Caco-2 (cell line): ENCODE measurements around the gene CDYL2. TPM values are rescaled to one million over a fixed set of nuclear protein-coding genes. Genes with fewer than 3 reads are reported as not detected.
"Not testable (repeated sequence)": the region's sequence is repeated elsewhere in the genome, so short reads cannot be mapped to it uniquely, and the experiment has no call there.

Source experiments
- BruUV-seq: library from RNA; stranded (reverse); fragments of 400-500 nt; replicated peaks from 2 replicates; lab custom pipeline; 2021; lab: Mats Ljungman, UMichigan
- CTCF ChIA-PET: fragments of 300-600 bp; sonication (Branson Sonifier 250); formaldehyde crosslinking; loops from one replicate; lab custom pipeline; 2022; ENCODE audit warnings: antibody characterized with exemption; lab: Charles Lee
- POLR2A ChIA-PET: fragments of 300-600 bp; sonication (Branson Sonifier 250); formaldehyde crosslinking; loops from one replicate; lab custom pipeline; 2022; ENCODE audit warnings: antibody characterized with exemption; lab: Charles Lee
- DNase-seq, 2 experiments: peaks; one replicate each; pipeline versions ENCODE4 v3.0.0 to v3.0.0-alpha.2; 2020 to 2022
- H3K27me3 ChIP-seq: replicated peaks from 2 replicates; pipeline ENCODE4 v1.6.0; 2011; ENCODE audit warnings: low read length; ENCODE audit not compliant: control insufficient read depth, insufficient read depth
- H3K36me3 ChIP-seq: 2 replicates; pipeline ENCODE4 v1.5.1; 2011; ENCODE audit warnings: low read length; ENCODE audit not compliant: control insufficient read depth, insufficient read depth
- H3K4me1 ChIP-seq: fragments of 250-450 bp; sonication (Bioruptor Pico); 2 replicates; pipeline ENCODE4 v1.5.1; 2020; ENCODE audit warnings: mild to moderate bottlenecking
- H3K4me3 ChIP-seq: 2 replicates; pipeline ENCODE4 v1.5.1; 2011; ENCODE audit warnings: low read depth, mild to moderate bottlenecking, control low read depth, low read length
- H3K9me3 ChIP-seq: fragments of 250-450 bp; sonication (Bioruptor Pico); 2 replicates; pipeline ENCODE4 v1.5.1; 2020; ENCODE audit warnings: mild to moderate bottlenecking, moderate library complexity
- H3K27ac Mint-ChIP-seq: one replicate; pipeline ENCODE4 v1.8.0; 2022; ENCODE audit warnings: mixed read lengths; ENCODE audit not compliant: unreplicated experiment
- H3K27me3 Mint-ChIP-seq: one replicate; pipeline ENCODE4 v1.8.0; 2022; ENCODE audit warnings: mixed read lengths; ENCODE audit not compliant: insufficient read depth, unreplicated experiment
- H3K36me3 Mint-ChIP-seq: one replicate; pipeline ENCODE4 v1.8.0; 2022; ENCODE audit warnings: mild to moderate bottlenecking, mixed read lengths; ENCODE audit not compliant: insufficient read depth, unreplicated experiment
- H3K4me1 Mint-ChIP-seq: one replicate; pipeline ENCODE4 v1.8.0; 2022; ENCODE audit warnings: low read depth, mixed read lengths; ENCODE audit not compliant: unreplicated experiment
- H3K4me3 Mint-ChIP-seq: one replicate; pipeline ENCODE4 v1.8.0; 2022; ENCODE audit warnings: mild to moderate bottlenecking, moderate library complexity, mixed read lengths; ENCODE audit not compliant: unreplicated experiment
- H3K9me3 Mint-ChIP-seq: one replicate; pipeline ENCODE4 v1.8.0; 2022; ENCODE audit warnings: mixed read lengths; ENCODE audit not compliant: unreplicated experiment
- intact Hi-C: fragments of 100-400 bp; cut with micrococcal nuclease; formaldehyde crosslinking; loops from one replicate; pipeline ENCODE4 v1.10.0; 2022; ENCODE audit not compliant: unreplicated experiment
- total RNA-seq: library from RNA; stranded (reverse); gene quantifications from 2 replicates; pipeline ENCODE4 v1.2.3, GENCODE V29; 2022
- TF ChIP-seq, protein P1 (sequence below), 2 experiments: fragments of 200-600 bp in 1 of 2; IDR thresholded peaks; 1 replicate in 1 of 2; 2 replicates in 1 of 2; pipeline versions ENCODE4 v1.5.1 to v1.8.0; 2011 to 2022; ENCODE audit warnings: antibody characterized with exemption in 1 of 2, control low read depth in 1 of 2, inconsistent platforms in 1 of 2, low read depth in 1 of 2, low read length in 1 of 2, mild to moderate bottlenecking in 1 of 2, moderate library complexity in 1 of 2; ENCODE audit not compliant: insufficient read depth in 1 of 2, severe bottlenecking in 1 of 2, unreplicated experiment in 1 of 2

CDYL2 gene
- total RNA-seq, 1 experiment from 2014 or later = 1.8 TPM

DNA sequence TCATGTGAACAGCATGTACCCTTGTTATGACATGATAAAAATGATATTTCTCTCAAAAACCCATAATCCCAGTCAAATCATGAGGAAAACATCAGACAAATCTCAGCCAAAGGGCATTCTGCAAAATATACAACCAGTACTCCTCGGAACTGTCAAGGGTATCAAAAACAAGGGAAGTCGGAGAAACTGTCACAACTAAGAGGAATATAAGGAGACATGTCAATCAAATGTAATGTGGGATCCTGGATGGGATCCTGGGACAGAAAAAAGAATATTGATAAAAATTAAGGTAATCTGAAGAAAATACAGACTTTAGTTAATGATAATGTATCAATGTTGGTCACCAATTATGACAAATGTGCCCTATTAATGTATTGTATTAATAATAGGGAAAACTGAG, 15.6 kb upstream of the CDYL2 start:
- Histone ChIP-seq H3K4me3 (no peak overlapping the region), H3K9me3 (peaks cover 4% of the 10 kb centered on the region; the same call in 1 of the 2 replicates), H3K36me3 (no peaks in the 10 kb centered on the region), H3K27me3 (no peaks in the 10 kb centered on the region), H3K4me1 (no peaks in the 10 kb centered on the region)
- peaks cover 7% of the 10 kb centered on the region for H3K27me3 Mint-ChIP-seq
- H3K27ac Mint-ChIP-seq = no peak overlapping the region
- H3K36me3 Mint-ChIP-seq = no peaks in the 10 kb centered on the region
- intact Hi-C loops = no loop called here
- H3K4me1 Mint-ChIP-seq = no peaks in the 10 kb centered on the region
- H3K4me3 Mint-ChIP-seq = no peak overlapping the region
- no TSS peak for BruUV-seq
- no peaks in the 10 kb centered on the region for H3K9me3 Mint-ChIP-seq
- no peak for DNase-seq
- POLR2A ChIA-PET = no interaction called here
- TF ChIP-seq, protein P1, sequence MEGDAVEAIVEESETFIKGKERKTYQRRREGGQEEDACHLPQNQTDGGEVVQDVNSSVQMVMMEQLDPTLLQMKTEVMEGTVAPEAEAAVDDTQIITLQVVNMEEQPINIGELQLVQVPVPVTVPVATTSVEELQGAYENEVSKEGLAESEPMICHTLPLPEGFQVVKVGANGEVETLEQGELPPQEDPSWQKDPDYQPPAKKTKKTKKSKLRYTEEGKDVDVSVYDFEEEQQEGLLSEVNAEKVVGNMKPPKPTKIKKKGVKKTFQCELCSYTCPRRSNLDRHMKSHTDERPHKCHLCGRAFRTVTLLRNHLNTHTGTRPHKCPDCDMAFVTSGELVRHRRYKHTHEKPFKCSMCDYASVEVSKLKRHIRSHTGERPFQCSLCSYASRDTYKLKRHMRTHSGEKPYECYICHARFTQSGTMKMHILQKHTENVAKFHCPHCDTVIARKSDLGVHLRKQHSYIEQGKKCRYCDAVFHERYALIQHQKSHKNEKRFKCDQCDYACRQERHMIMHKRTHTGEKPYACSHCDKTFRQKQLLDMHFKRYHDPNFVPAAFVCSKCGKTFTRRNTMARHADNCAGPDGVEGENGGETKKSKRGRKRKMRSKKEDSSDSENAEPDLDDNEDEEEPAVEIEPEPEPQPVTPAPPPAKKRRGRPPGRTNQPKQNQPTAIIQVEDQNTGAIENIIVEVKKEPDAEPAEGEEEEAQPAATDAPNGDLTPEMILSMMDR (IDR thresholded peaks at IDR 0.05; ENCODE audit: insufficient read depth in 1 of 2, low read depth in 1 of 2, low read length in 1 of 2, severe bottlenecking in 1 of 2, unreplicated experiment in 1 of 2) = no peak
- CTCF ChIA-PET = no interaction called here

DNA sequence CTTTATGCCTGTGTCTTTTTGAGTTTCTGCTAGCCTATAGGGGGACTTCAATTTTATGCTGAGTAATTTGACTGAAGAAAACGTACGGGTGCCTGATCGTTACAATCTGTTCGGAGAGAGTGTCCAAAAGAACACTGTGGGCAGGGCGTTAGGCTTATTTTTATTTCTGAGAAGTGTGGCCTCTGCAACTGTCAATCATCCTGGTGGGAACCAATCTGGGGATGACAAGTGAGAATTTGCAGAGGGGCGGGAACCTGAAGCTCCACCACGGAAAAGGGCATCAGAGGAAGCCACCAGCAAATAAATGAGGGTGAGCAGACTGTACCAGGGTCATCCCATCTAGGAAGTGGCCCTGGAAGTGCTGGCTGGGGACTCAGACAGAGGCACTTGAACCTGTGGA, 12.0 kb upstream of the CDYL2 start:
- intact Hi-C loops = no loop called here
- Histone ChIP-seq H3K9me3 (peaks cover 4% of the 10 kb centered on the region; the same call in 1 of the 2 replicates), H3K4me1 (no peaks in the 10 kb centered on the region), H3K27me3 (no peaks in the 10 kb centered on the region), H3K4me3 (no peak overlapping the region), H3K36me3 (no peaks in the 10 kb centered on the region)
- Mint-ChIP-seq H3K27ac (no peak overlapping the region), H3K27me3 (peaks cover 9% of the 10 kb centered on the region), H3K4me3 (no peak overlapping the region), H3K4me1 (no peaks in the 10 kb centered on the region), H3K36me3 (no peaks in the 10 kb centered on the region), H3K9me3 (no peaks in the 10 kb centered on the region)
- CTCF ChIA-PET = no interaction called here
- TF ChIP-seq, protein P1 (IDR thresholded peaks at IDR 0.05; ENCODE audit: insufficient read depth in 1 of 2, low read depth in 1 of 2, low read length in 1 of 2, severe bottlenecking in 1 of 2, unreplicated experiment in 1 of 2) = no peak
- POLR2A ChIA-PET = no interaction called here
- no peak for DNase-seq
- no TSS peak for BruUV-seq

DNA sequence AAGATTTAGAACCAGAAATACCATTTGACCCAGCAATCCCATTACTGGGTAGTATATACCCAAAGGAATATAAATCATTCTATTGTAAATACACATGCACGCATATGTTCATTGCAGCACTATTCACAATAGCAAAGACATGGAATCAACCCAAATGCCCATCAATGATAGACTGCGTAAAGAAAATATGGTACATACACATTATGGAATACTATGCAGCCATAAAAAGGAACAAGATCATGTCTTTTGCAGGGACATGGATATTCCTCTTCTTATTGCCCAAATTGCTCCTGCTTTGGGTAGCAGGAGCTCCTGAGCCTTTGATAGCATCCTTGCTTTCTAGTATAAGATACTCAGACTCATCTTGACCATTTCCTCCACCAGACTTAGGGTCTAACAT, 10.9 kb upstream of the CDYL2 start:
- not testable (repeated sequence) for H3K36me3 ChIP-seq, BruUV-seq

DNA sequence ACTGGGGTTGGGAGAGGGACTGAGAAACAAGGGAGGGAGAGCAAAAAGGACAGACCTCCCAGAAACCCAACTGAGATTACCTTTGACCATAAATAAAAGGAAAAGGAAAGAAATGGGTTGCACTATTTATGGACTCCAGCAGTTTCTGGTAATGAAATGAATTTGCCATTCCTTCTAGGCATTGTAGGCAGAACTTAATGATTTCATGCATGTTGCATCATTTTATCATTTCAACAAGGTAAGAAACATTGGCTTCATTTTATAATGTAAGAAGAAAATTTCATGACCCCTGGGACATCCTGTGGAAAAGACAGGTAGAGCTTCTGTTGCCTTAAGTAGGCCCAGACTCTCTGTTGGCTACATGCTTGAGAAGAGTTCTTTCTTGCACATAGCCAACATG, 8.2 kb upstream of the CDYL2 start:
- Mint-ChIP-seq H3K4me1 (no peaks in the 10 kb centered on the region), H3K4me3 (no peak overlapping the region), H3K36me3 (no peaks in the 10 kb centered on the region), H3K9me3 (no peaks in the 10 kb centered on the region), H3K27ac (no peak overlapping the region), H3K27me3 (peaks cover 13% of the 10 kb centered on the region)
- Histone ChIP-seq H3K27me3 (no peaks in the 10 kb centered on the region), H3K4me1 (no peaks in the 10 kb centered on the region), H3K4me3 (no peak overlapping the region), H3K9me3 (no peaks in the 10 kb centered on the region), H3K36me3 (no peaks in the 10 kb centered on the region)
- no TSS peak for BruUV-seq
- no peak for DNase-seq
- TF ChIP-seq, protein P1 (IDR thresholded peaks at IDR 0.05; ENCODE audit: insufficient read depth in 1 of 2, low read depth in 1 of 2, low read length in 1 of 2, severe bottlenecking in 1 of 2, unreplicated experiment in 1 of 2) = no peak
- intact Hi-C loops = no loop called here
- CTCF ChIA-PET = no interaction called here
- POLR2A ChIA-PET = no interaction called here

More for the DNA sequence above, 10.9 kb upstream of the CDYL2 start:
- H3K4me3 Mint-ChIP-seq, POLR2A ChIA-PET, H3K9me3 ChIP-seq, H3K9me3 Mint-ChIP-seq, intact Hi-C loops, H3K27me3 ChIP-seq, H3K27ac Mint-ChIP-seq, H3K36me3 Mint-ChIP-seq, H3K4me1 Mint-ChIP-seq, H3K4me1 ChIP-seq, CTCF ChIA-PET, H3K4me3 ChIP-seq, DNase-seq: not testable (repeated sequence)
- H3K27me3 Mint-ChIP-seq = peaks cover 12% of the 10 kb centered on the region
